ENCODE data around the gene PAM.

The PAM gene

GRCh38 chr5:102759700-102760099 lies 4.6 kb downstream of the PAM start:
- ATAC-seq (replicated peaks) (no peak), DNase-seq (no peak)
- Mint-ChIP-seq H3K4me1 (ENCODE audit: low read depth in 2 of 2) (peaks cover 38 to 66% of the 10 kb centered on the region in 2 donors), H3K4me3 (no peak overlapping the region), H3K27me3 (no peaks in the 10 kb centered on the region), H3K27ac (peak overlapping the region in 1 of 2 donors; percentile 90), H3K36me3 (ENCODE audit: insufficient read depth) (peaks cover 11% of the 10 kb centered on the region), H3K9me3 (no peaks in the 10 kb centered on the region)

- H3K27ac Mint-ChIP-seq = peak overlapping the region; percentile 82 to 90
- H3K36me3 Mint-ChIP-seq (ENCODE audit: insufficient read depth) = peaks cover 4% of the 10 kb centered on the region
- no peaks in the 10 kb centered on the region for H3K27me3 Mint-ChIP-seq
- H3K4me3 Mint-ChIP-seq = peak overlapping the region; percentile 64 to 73
- ATAC-seq (replicated peaks) (no peak), DNase-seq (no peak)
- H3K9me3 Mint-ChIP-seq = no peaks in the 10 kb centered on the region
- peaks cover 44 to 73% of the 10 kb centered on the region in 2 donors for H3K4me1 Mint-ChIP-seq (ENCODE audit: low read depth in 2 of 2)
These were observed 5.7 kb downstream of the PAM start for GRCh38 chr5:102760815-102761214.

GRCh38 chr5:102762095-102762534 lies 7.0 kb downstream of the PAM start:
- no peaks in the 10 kb centered on the region for H3K36me3 Mint-ChIP-seq (ENCODE audit: insufficient read depth)
- peaks cover 39 to 76% of the 10 kb centered on the region in 2 donors for H3K4me1 Mint-ChIP-seq (ENCODE audit: low read depth in 2 of 2)
- H3K9me3 Mint-ChIP-seq = no peaks in the 10 kb centered on the region
- peak overlapping the region; percentile 64 to 73 for H3K4me3 Mint-ChIP-seq
- peak overlapping the region; percentile 7 to 90 for H3K27ac Mint-ChIP-seq
- no peaks in the 10 kb centered on the region for H3K27me3 Mint-ChIP-seq
- DNase-seq (no peak), ATAC-seq (replicated peaks) (peak; percentile 42)

GRCh38 chr5:102762562-102763227 lies 7.6 kb downstream of the PAM start:
- DNase-seq (no peak), ATAC-seq (replicated peaks) (peak; percentile 34)
- no peaks in the 10 kb centered on the region for H3K27me3 Mint-ChIP-seq
- peak overlapping the region; percentile 64 to 73 for H3K4me3 Mint-ChIP-seq
- H3K4me1 Mint-ChIP-seq (ENCODE audit: low read depth in 2 of 2) = peaks cover 39 to 76% of the 10 kb centered on the region in 2 donors
- no peaks in the 10 kb centered on the region for H3K36me3 Mint-ChIP-seq (ENCODE audit: insufficient read depth)
- H3K9me3 Mint-ChIP-seq = no peaks in the 10 kb centered on the region
- peak overlapping the region; percentile 7 to 90 for H3K27ac Mint-ChIP-seq

- peaks cover 39 to 70% of the 10 kb centered on the region in 2 donors for H3K4me1 Mint-ChIP-seq (ENCODE audit: low read depth in 2 of 2)
- H3K27ac Mint-ChIP-seq = peak overlapping the region; percentile 7 to 90
- no peaks in the 10 kb centered on the region for H3K36me3 Mint-ChIP-seq (ENCODE audit: insufficient read depth)
- ATAC-seq (replicated peaks) (no peak), DNase-seq (no peak)
- peak overlapping the region; percentile 64 to 73 for H3K4me3 Mint-ChIP-seq
- no peaks in the 10 kb centered on the region for H3K27me3 Mint-ChIP-seq
- no peaks in the 10 kb centered on the region for H3K9me3 Mint-ChIP-seq
These were observed 8.6 kb downstream of the PAM start for GRCh38 chr5:102763734-102764133.

- Mint-ChIP-seq H3K36me3 (ENCODE audit: insufficient read depth) (no peaks in the 10 kb centered on the region), H3K9me3 (no peaks in the 10 kb centered on the region), H3K27me3 (no peaks in the 10 kb centered on the region), H3K27ac (peak overlapping the region; percentile 36 to 62), H3K4me1 (ENCODE audit: low read depth in 2 of 2) (peaks cover 39 to 65% of the 10 kb centered on the region in 2 donors), H3K4me3 (peak overlapping the region; percentile 45 to 73)
- DNase-seq (peak in 2 of 3 experiments; percentile 16 to 33), ATAC-seq (replicated peaks) (peak; percentile 75)
These were observed 9.4 kb downstream of the PAM start for GRCh38 chr5:102764381-102765004.

GRCh38 chr5:102765350-102765749 lies 10.2 kb downstream of the PAM start:
- Mint-ChIP-seq H3K4me3 (peak overlapping the region; percentile 45 to 73), H3K9me3 (no peaks in the 10 kb centered on the region), H3K36me3 (ENCODE audit: insufficient read depth) (no peaks in the 10 kb centered on the region), H3K27me3 (no peaks in the 10 kb centered on the region), H3K27ac (peak overlapping the region; percentile 36 to 62), H3K4me1 (ENCODE audit: low read depth in 2 of 2) (peaks cover 38 to 58% of the 10 kb centered on the region in 2 donors)
- ATAC-seq (replicated peaks) (peak; percentile 35), DNase-seq (no peak)

- H3K36me3 Mint-ChIP-seq (ENCODE audit: insufficient read depth) = no peaks in the 10 kb centered on the region
- no peak for DNase-seq
- H3K27me3 Mint-ChIP-seq = no peaks in the 10 kb centered on the region
- peak overlapping the region in 1 of 2 donors; percentile 74 for H3K27ac Mint-ChIP-seq
- ATAC-seq (replicated peaks) = no peak
- H3K9me3 Mint-ChIP-seq = no peaks in the 10 kb centered on the region
- no peak overlapping the region for H3K4me3 Mint-ChIP-seq
- H3K4me1 Mint-ChIP-seq (ENCODE audit: low read depth in 2 of 2) = peaks cover 42 to 52% of the 10 kb centered on the region in 2 donors
These were observed 11.4 kb downstream of the PAM start for GRCh38 chr5:102766295-102767090.

GRCh38 chr5:102767862-102768261 lies 12.8 kb downstream of the PAM start:
- no peak for DNase-seq
- ATAC-seq (replicated peaks) = no peak
- H3K4me1 Mint-ChIP-seq (ENCODE audit: low read depth in 2 of 2) = peaks cover 45 to 51% of the 10 kb centered on the region in 2 donors
- no peaks in the 10 kb centered on the region for H3K36me3 Mint-ChIP-seq (ENCODE audit: insufficient read depth)
- no peaks in the 10 kb centered on the region for H3K9me3 Mint-ChIP-seq
- H3K4me3 Mint-ChIP-seq = no peak overlapping the region
- H3K27ac Mint-ChIP-seq = peak overlapping the region in 1 of 2 donors; percentile 74
- no peaks in the 10 kb centered on the region for H3K27me3 Mint-ChIP-seq

- H3K9me3 Mint-ChIP-seq = no peaks in the 10 kb centered on the region
- peaks cover 27 to 32% of the 10 kb centered on the region in 2 donors for H3K4me1 Mint-ChIP-seq (ENCODE audit: low read depth in 2 of 2)
- peak overlapping the region in 1 of 2 donors; percentile 33 for H3K27ac Mint-ChIP-seq
- no peak for DNase-seq
- no peak for ATAC-seq (replicated peaks)
- H3K36me3 Mint-ChIP-seq (ENCODE audit: insufficient read depth) = no peaks in the 10 kb centered on the region
- H3K27me3 Mint-ChIP-seq = no peaks in the 10 kb centered on the region
- H3K4me3 Mint-ChIP-seq = no peak overlapping the region
These were observed 15.7 kb downstream of the PAM start for GRCh38 chr5:102770803-102771202.

GRCh38 chr5:102771435-102771834 lies 16.3 kb downstream of the PAM start:
- Mint-ChIP-seq H3K36me3 (ENCODE audit: insufficient read depth) (no peaks in the 10 kb centered on the region), H3K27me3 (no peaks in the 10 kb centered on the region), H3K4me3 (peak overlapping the region in 1 of 2 donors; percentile 2), H3K9me3 (no peaks in the 10 kb centered on the region), H3K4me1 (ENCODE audit: low read depth in 2 of 2) (peaks cover 32 to 35% of the 10 kb centered on the region in 2 donors), H3K27ac (peak overlapping the region; percentile 33 to 39)
- no peak for ATAC-seq (replicated peaks)
- DNase-seq = no peak

GRCh38 chr5:102772273-102772672 lies 17.2 kb downstream of the PAM start:
- no peak overlapping the region for H3K27ac Mint-ChIP-seq
- H3K36me3 Mint-ChIP-seq (ENCODE audit: insufficient read depth) = no peaks in the 10 kb centered on the region
- no peaks in the 10 kb centered on the region for H3K9me3 Mint-ChIP-seq
- ATAC-seq (replicated peaks) (no peak), DNase-seq (no peak)
- no peaks in the 10 kb centered on the region for H3K27me3 Mint-ChIP-seq
- peaks cover 33 to 38% of the 10 kb centered on the region in 2 donors for H3K4me1 Mint-ChIP-seq (ENCODE audit: low read depth in 2 of 2)
- no peak overlapping the region for H3K4me3 Mint-ChIP-seq

GRCh38 chr5:102773133-102773532 lies 18.0 kb downstream of the PAM start:
- no peaks in the 10 kb centered on the region for H3K9me3 Mint-ChIP-seq
- H3K27ac Mint-ChIP-seq = no peak overlapping the region
- no peaks in the 10 kb centered on the region for H3K36me3 Mint-ChIP-seq (ENCODE audit: insufficient read depth)
- H3K27me3 Mint-ChIP-seq = no peaks in the 10 kb centered on the region
- H3K4me3 Mint-ChIP-seq = no peak overlapping the region
- peaks cover 33 to 43% of the 10 kb centered on the region in 2 donors for H3K4me1 Mint-ChIP-seq (ENCODE audit: low read depth in 2 of 2)
- no peak for DNase-seq
- ATAC-seq (replicated peaks) = no peak
